HG02885 (cell line): ENCODE results near the gene IL1R2.

Experiments
- ATAC-seq: cut with Tn5 transposase; IDR thresholded peaks from one replicate; pipeline ENCODE4 v1.9.1; 2021; ENCODE audit warnings: mild to moderate bottlenecking; ENCODE audit not compliant: unreplicated experiment, poor library complexity

Gene IL1R2

GRCh38 chr2:102072741-102073140, 81.0 kb downstream of the IL1R2 start:
- no peak for ATAC-seq

DNA sequence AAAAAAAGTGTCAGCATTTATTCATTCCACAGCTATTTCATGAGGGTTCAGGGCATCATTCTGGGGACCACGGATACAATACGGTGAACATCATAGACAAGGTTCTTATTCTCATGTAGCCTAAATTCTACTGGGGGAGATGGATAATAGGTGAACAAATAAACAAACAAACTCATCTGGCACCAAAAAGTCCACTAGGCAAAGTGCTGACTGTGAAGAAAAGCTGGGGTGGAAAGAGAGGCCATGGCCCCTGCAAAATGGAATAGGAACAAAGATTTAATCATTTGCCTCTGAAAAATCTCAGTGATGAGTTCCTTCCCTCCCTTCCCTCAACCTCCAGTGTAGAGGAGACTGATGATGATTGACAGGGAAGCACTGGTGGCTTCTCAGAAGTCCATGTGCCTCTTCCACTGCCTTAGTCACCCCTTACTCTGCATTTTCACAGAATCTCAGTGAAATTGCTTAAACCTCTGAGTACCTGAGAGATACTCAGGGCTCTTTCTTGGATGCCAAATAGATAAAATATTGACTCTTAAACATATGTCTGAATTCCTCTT, 81.5 kb downstream of the IL1R2 start:
- ATAC-seq = no peak

DNA sequence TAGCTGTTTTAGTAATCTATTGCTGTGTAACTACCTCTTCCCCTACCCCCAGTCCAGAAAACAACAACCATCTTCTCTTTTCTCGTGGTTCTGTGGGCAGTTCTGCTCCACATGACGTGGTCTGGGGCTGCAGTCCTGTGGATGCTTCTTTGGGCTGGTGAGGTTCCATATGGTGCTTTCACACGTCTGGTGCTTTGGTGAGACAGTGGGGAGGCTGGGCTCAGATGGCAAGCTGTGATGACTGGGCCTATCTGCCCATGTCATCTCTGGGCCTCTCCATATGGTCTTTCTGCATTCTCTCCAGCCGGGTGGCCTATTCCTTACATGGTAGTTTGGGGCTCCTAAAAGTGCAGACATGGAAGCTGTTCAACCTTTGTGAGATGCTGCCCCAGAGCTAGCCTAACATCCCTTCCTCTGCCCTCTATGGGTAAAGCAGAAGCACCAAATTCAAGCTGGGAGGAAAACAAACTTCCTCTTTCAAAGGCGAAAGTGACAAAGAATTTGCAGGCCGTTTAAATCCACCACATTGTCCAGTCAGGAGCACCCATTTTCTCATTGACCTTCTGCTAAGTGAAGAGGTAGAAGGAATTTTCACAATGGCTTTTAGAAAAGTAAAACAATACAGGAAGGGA, 82.5 kb downstream of the IL1R2 start:
- no peak for ATAC-seq

- ATAC-seq = no peak
These were observed 83.7 kb downstream of the IL1R2 start for GRCh38 chr2:102075479-102075878.

- no peak for ATAC-seq
These were observed 84.8 kb downstream of the IL1R2 start for GRCh38 chr2:102076512-102076911.
